Keratinocyte (primary cell): ENCODE measurements around the gene ASCC3.

Experiments used
- CTCF ChIP-seq, 3 experiments: IDR thresholded peaks in 1 of 3; conservative IDR thresholded peaks in 1 of 3; optimal IDR thresholded peaks in 1 of 3; 2 replicates in 2 of 3; 3 replicates in 1 of 3; pipeline versions ENCODE3 to v1.5.1; 2011; ENCODE audit warnings: low read length in 3 of 3, mild to moderate bottlenecking in 3 of 3, moderate library complexity in 2 of 3, control low read depth in 1 of 3, inconsistent platforms in 1 of 3; ENCODE audit not compliant: insufficient read depth in 2 of 3; ENCODE audit errors: extremely low read depth in 1 of 3
- EZH2 ChIP-seq: IDR thresholded peaks from one replicate; pipeline ENCODE4 v1.6.1; 2012; ENCODE audit warnings: inconsistent platforms, mild to moderate bottlenecking, low read length, moderate library complexity

DNA sequence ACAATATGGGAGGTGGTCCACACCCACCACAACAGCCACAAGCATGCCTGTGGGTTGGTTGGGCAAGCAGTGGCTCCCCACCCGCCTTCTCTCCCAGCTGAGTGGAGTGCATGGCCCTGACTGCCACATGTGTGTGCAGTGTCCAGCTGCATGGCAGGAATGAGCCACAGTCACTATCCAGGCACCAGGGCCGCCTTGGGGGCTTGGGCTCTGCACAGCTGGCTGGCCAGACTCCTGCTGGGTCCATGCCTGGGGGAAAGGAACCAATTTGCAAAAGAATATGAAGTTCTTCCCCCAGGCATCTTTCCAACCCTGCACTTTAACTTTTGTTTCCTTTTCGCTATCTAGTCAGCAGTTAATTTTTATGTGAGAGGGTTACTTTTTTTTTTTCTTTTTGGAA lies 11.6 kb upstream of the ASCC3 start:
- TF ChIP-seq CTCF (optimal IDR thresholded peaks at IDR 0.05 in 1 of 3, IDR thresholded peaks at IDR 0.05 in 1 of 3, conservative IDR thresholded peaks at IDR 0.05 in 1 of 3; ENCODE audit: extremely low read depth in 1 of 3, insufficient read depth in 2 of 3, low read length in 3 of 3) (no peak), EZH2 (no peak)
